ENCODE measurements around the gene DDAH2. TPM values are rescaled to one million over a fixed set of nuclear protein-coding genes. Genes with fewer than 3 reads are reported as not detected.
A peak's percentile ranks its signal among the peaks of the same experiment; 100 is the strongest.

DDAH2 gene
- total RNA-seq, 1 donor = 96.6 TPM

GRCh38 chr6:31727717-31728671 lies 1.1 kb downstream of the DDAH2 start:
- H3K36me3 ChIP-seq (ENCODE audit: insufficient read depth, low read length) = peaks cover 40% of the 10 kb centered on the region
- TF ChIP-seq CTCF (IDR thresholded peaks at IDR 0.05; ENCODE audit: extremely low read depth, low read depth, low read length) = no peak
- peak overlapping the region; percentile 92 for H3K4me3 ChIP-seq (ENCODE audit: insufficient read depth, low read length)
- H3K9me3 ChIP-seq (ENCODE audit: low read depth, low read length) = no peaks in the 10 kb centered on the region
- peaks cover 13% of the 10 kb centered on the region for H3K4me1 ChIP-seq (ENCODE audit: insufficient read depth, low read length)
- peaks cover 14% of the 10 kb centered on the region for H4K20me1 ChIP-seq (ENCODE audit: insufficient read depth, low read length)
- no peak overlapping the region for H2AFZ ChIP-seq (ENCODE audit: low read length)
- H3K4me2 ChIP-seq (ENCODE audit: insufficient read depth, low read length) = peak overlapping the region; percentile 91
- no peaks in the 10 kb centered on the region for H3K27me3 ChIP-seq (ENCODE audit: insufficient read depth, low read length)
- peaks cover 13% of the 10 kb centered on the region for H3K79me2 ChIP-seq (ENCODE audit: insufficient read depth, low read length)
- no peak overlapping the region for H3K27ac ChIP-seq (ENCODE audit: low read depth, low read length)
- no peak for DNase-seq (ENCODE audit: insufficient read length, low spot score, missing footprints)

GRCh38 chr6:31727034-31727716 lies 1.9 kb downstream of the DDAH2 start:
- peaks cover 11% of the 10 kb centered on the region for H3K79me2 ChIP-seq (ENCODE audit: insufficient read depth, low read length)
- H3K27me3 ChIP-seq (ENCODE audit: insufficient read depth, low read length) = no peaks in the 10 kb centered on the region
- no peak for TF ChIP-seq CTCF (IDR thresholded peaks at IDR 0.05; ENCODE audit: extremely low read depth, low read depth, low read length)
- no peak overlapping the region for H3K4me2 ChIP-seq (ENCODE audit: insufficient read depth, low read length)
- H3K9me3 ChIP-seq (ENCODE audit: low read depth, low read length) = no peaks in the 10 kb centered on the region
- peak; percentile 65 for DNase-seq (ENCODE audit: insufficient read length, low spot score, missing footprints)
- H3K36me3 ChIP-seq (ENCODE audit: insufficient read depth, low read length) = peaks cover 34% of the 10 kb centered on the region
- H3K4me3 ChIP-seq (ENCODE audit: insufficient read depth, low read length) = no peak overlapping the region
- no peak overlapping the region for H3K27ac ChIP-seq (ENCODE audit: low read depth, low read length)
- H4K20me1 ChIP-seq (ENCODE audit: insufficient read depth, low read length) = peaks cover 11% of the 10 kb centered on the region
- peaks cover 13% of the 10 kb centered on the region for H3K4me1 ChIP-seq (ENCODE audit: insufficient read depth, low read length)
- H2AFZ ChIP-seq (ENCODE audit: low read length) = no peak overlapping the region

- TF ChIP-seq CTCF (IDR thresholded peaks at IDR 0.05; ENCODE audit: extremely low read depth, low read depth, low read length) = no peak
- no peak overlapping the region for H3K4me2 ChIP-seq (ENCODE audit: insufficient read depth, low read length)
These were observed 3.4 kb downstream of the DDAH2 start for GRCh38 chr6:31725502-31726350.

More at GRCh38 chr6:31725502-31726350, 3.4 kb downstream of the DDAH2 start:
- Histone ChIP-seq H4K20me1 (ENCODE audit: insufficient read depth, low read length) (peaks cover 5% of the 10 kb centered on the region), H3K4me1 (ENCODE audit: insufficient read depth, low read length) (peaks cover 13% of the 10 kb centered on the region), H3K4me3 (ENCODE audit: insufficient read depth, low read length) (no peak overlapping the region), H3K9me3 (ENCODE audit: low read depth, low read length) (no peaks in the 10 kb centered on the region), H2AFZ (ENCODE audit: low read length) (no peak overlapping the region), H3K79me2 (ENCODE audit: insufficient read depth, low read length) (peaks cover 7% of the 10 kb centered on the region), H3K27ac (ENCODE audit: low read depth, low read length) (no peak overlapping the region), H3K27me3 (ENCODE audit: insufficient read depth, low read length) (no peaks in the 10 kb centered on the region), H3K36me3 (ENCODE audit: insufficient read depth, low read length) (peaks cover 20% of the 10 kb centered on the region)
- no peak for DNase-seq (ENCODE audit: insufficient read length, low spot score, missing footprints)

Measured in osteoblast (primary cell).